HepG2 (cell line): ENCODE measurements around the gene NUP155. TPM values are rescaled to one million over a fixed set of nuclear protein-coding genes. Genes with fewer than 3 reads are reported as not detected.
"Not testable (repeated sequence)": the region's sequence is repeated elsewhere in the genome, so short reads cannot be mapped to it uniquely, and the experiment has no call there.

Experiments used
- ATAC-seq: fragments of 200-7000 bp; cut with Tn5 transposase; 3 replicates; pipeline ENCODE4 v1.9.1; 2020; ENCODE audit warnings: mild to moderate bottlenecking, moderate library complexity
- BruUV-seq: library from RNA; stranded (reverse); fragments of 400-500 nt; replicated peaks from 2 replicates; lab custom pipeline; 2021; lab: Mats Ljungman, UMichigan
- CTCF ChIA-PET: fragments of 300-600 bp; formaldehyde crosslinking; extraction: SDS; loops from one replicate; lab custom pipeline; 2021; ENCODE audit warnings: low total read pairs, inconsistent platforms, low intra/inter-chr PET ratio; lab: Yijun Ruan, JAX
- POLR2A ChIA-PET: fragments of 350-600 bp; sonication (Branson Sonifier 250); formaldehyde crosslinking; loops from one replicate; lab custom pipeline; 2020; ENCODE audit warnings: antibody characterized with exemption, inconsistent platforms; lab: Yijun Ruan, JAX
- DNase-seq: peaks from one replicate; pipeline ENCODE4 v3.0.0-alpha.2; 2015; ENCODE audit warnings: low spot score
- FAIRE-seq: peaks from 3 replicates; lab custom pipeline; 2011; peaks lifted over from hg19 to GRCh38; lab: Jason Lieb, UNC
- H2AFZ ChIP-seq: one replicate; pipeline ENCODE4 v1.6.1; 2011; ENCODE audit warnings: low read length, inconsistent platforms
- H3K27ac ChIP-seq: fragments of 300-600 bp; 3 replicates; pipeline ENCODE4 v1.8.0; 2011; ENCODE audit warnings: mixed run types, mild to moderate bottlenecking, mixed read lengths, low read length, inconsistent platforms; ENCODE audit not compliant: insufficient read depth; ENCODE audit errors: extremely low read length
- H3K27me3 ChIP-seq, 2 experiments: fragments of 200-600 bp in 1 of 2; 2 replicates in 1 of 2; 3 replicates in 1 of 2; pipeline versions ENCODE4 v1.6.0 to v1.8.0; 2011; ENCODE audit warnings: low read length in 2 of 2, mild to moderate bottlenecking in 2 of 2, moderate library complexity in 2 of 2, inconsistent platforms in 1 of 2; ENCODE audit not compliant: insufficient read depth in 2 of 2, control insufficient read depth in 1 of 2
- H3K36me3 ChIP-seq, 2 experiments: fragments of 200-600 bp in 1 of 2; replicated peaks in 1 of 2; 2 replicates in 1 of 2; 3 replicates in 1 of 2; pipeline versions ENCODE4 v1.5.1 to v1.8.0; 2011; ENCODE audit warnings: low read length in 2 of 2, inconsistent platforms in 1 of 2; ENCODE audit not compliant: insufficient read depth in 2 of 2, control insufficient read depth in 1 of 2
- H3K4me1 ChIP-seq: 2 replicates; pipeline ENCODE4 v1.5.1; 2012; ENCODE audit warnings: low read length, inconsistent platforms; ENCODE audit not compliant: insufficient read depth
- H3K4me2 ChIP-seq: 2 replicates; pipeline ENCODE4 v1.6.0; 2011; ENCODE audit warnings: low read depth, low read length, inconsistent platforms
- H3K4me3 ChIP-seq, 3 experiments: fragments of 200-600 bp in 1 of 3; sonication (generic), shearing (Covaris generic) in 1 of 3; replicated peaks in 1 of 3; 2 replicates each; pipeline ENCODE4 v1.5.1; 2011 to 2016; ENCODE audit warnings: low read length in 3 of 3, inconsistent platforms in 2 of 3, low read depth in 2 of 3, mild to moderate bottlenecking in 2 of 3, control low read depth in 1 of 3, mixed read lengths in 1 of 3; ENCODE audit not compliant: insufficient read depth in 1 of 3
- H3K79me2 ChIP-seq: one replicate; pipeline ENCODE4 v1.6.1; 2011; ENCODE audit warnings: low read length, inconsistent platforms; ENCODE audit not compliant: insufficient read depth
- H3K9ac ChIP-seq: 2 replicates; pipeline ENCODE4 v1.6.0; 2011; ENCODE audit warnings: mild to moderate bottlenecking, low read depth, low read length, inconsistent platforms; ENCODE audit not compliant: insufficient read depth
- H3K9me3 ChIP-seq: 2 replicates; pipeline ENCODE4 v1.5.1; 2012; ENCODE audit warnings: mild to moderate bottlenecking, low read length
- H4K20me1 ChIP-seq: 2 replicates; pipeline ENCODE4 v1.6.0; 2011; ENCODE audit warnings: inconsistent platforms, mild to moderate bottlenecking, low read length, moderate library complexity; ENCODE audit not compliant: insufficient read depth
- NFATC3 ChIP-seq: sonication (generic); formaldehyde crosslinking; IDR thresholded peaks from 2 replicates; pipeline ENCODE4 v1.5.1; 2020; ENCODE audit warnings: mild to moderate bottlenecking, missing genetic modification reagents
- PRDM15 ChIP-seq: sonication (generic); formaldehyde crosslinking; IDR thresholded peaks from 2 replicates; pipeline ENCODE4 v1.4.0; 2020; ENCODE audit warnings: missing genetic modification reagents
- SNAI1 ChIP-seq: sonication (generic); formaldehyde crosslinking; IDR thresholded peaks from 2 replicates; pipeline ENCODE4 v1.5.0; 2020; ENCODE audit warnings: mild to moderate bottlenecking, missing genetic modification reagents, borderline replicate concordance
- ZFP36L1 ChIP-seq: sonication (generic); formaldehyde crosslinking; IDR thresholded peaks from 2 replicates; pipeline ENCODE4 v1.8.0; 2022; ENCODE audit warnings: mild to moderate bottlenecking, missing genetic modification reagents, moderate library complexity
- ZNF619 ChIP-seq: sonication (generic); formaldehyde crosslinking; IDR thresholded peaks from 2 replicates; pipeline ENCODE4 v1.4.0; 2020; ENCODE audit warnings: mild to moderate bottlenecking, missing genetic modification reagents
- ZNF784 ChIP-seq: sonication (generic); formaldehyde crosslinking; IDR thresholded peaks from 2 replicates; pipeline ENCODE4 v1.5.1; 2020; ENCODE audit warnings: missing genetic modification reagents, mild to moderate bottlenecking, borderline replicate concordance
- WGBS: methylation state at CpG from one replicate; pipeline ENCODE4 v1.1.6; 2017; ENCODE audit warnings: low lambda C conversion rate; 5-methylcytosine and 5-hydroxymethylcytosine counted together
- in situ Hi-C: cut with HindIII; loops from 2 replicates; pipeline ENCODE4 v1.10.0; 2017; ENCODE audit warnings: low pct_unique_long_range_greater_than_20kb; ENCODE audit not compliant: extremely low pct_ligation_motif_present
- intact Hi-C: fragments of 100-400 bp; cut with micrococcal nuclease; formaldehyde crosslinking; loops from one replicate; pipeline ENCODE4 v1.10.0; 2022; ENCODE audit not compliant: unreplicated experiment
- polyA plus RNA-seq, 8 experiments: library from polyadenylated mRNA; depleted of rRNA in 3 of 8; stranded (reverse) in 7 of 8; unstranded in 1 of 8; fragments of >200 nt; fragmentation: Illumina TruSeq in 4 of 8; extraction: Trizol in 4 of 8; gene quantifications; 2 replicates each; pipeline versions ENCODE4 v1.2.1 to v1.2.3, GENCODE V29; 2011 to 2016; ENCODE audit warnings: low read depth in 4 of 8, missing spikeins in 1 of 8, mixed read lengths in 1 of 8; ENCODE audit not compliant: insufficient read depth in 1 of 8
- total RNA-seq, 5 experiments: library from RNA; depleted of rRNA; stranded (reverse); fragments of >200 nt; fragmentation: Illumina TruSeq; extraction: Trizol; gene quantifications; 2 replicates each; pipeline ENCODE4 v1.2.3, GENCODE V29; 2016; ENCODE audit warnings: low read depth in 1 of 5

The NUP155 gene
- total and polyA plus RNA-seq, 2 of the 13 experiments (the other 11 are each of a cell fraction or from before 2014, with no cell fraction given), result 13.0 to 57.4 TPM

GRCh38 chr5:37272511-37272910, 98.4 kb downstream of the NUP155 start:
- Histone ChIP-seq H3K27me3 (no peaks in the 10 kb centered on the region), H2AFZ (no peak overlapping the region), H3K4me2 (no peak overlapping the region), H3K4me1 (no peaks in the 10 kb centered on the region), H3K79me2 (no peaks in the 10 kb centered on the region), H4K20me1 (no peaks in the 10 kb centered on the region), H3K36me3 (no peaks in the 10 kb centered on the region), H3K4me3 (no peak overlapping the region), H3K9ac (no peak overlapping the region), H3K27ac (no peak overlapping the region), H3K9me3 (no peaks in the 10 kb centered on the region)
- DNase-seq, result no peak
- no peak for FAIRE-seq
- BruUV-seq, result no TSS peak
- intact Hi-C loops (no loop called here), in situ Hi-C loops (no loop called here)
- ChIA-PET CTCF (no interaction called here), POLR2A (no interaction called here)
- TF ChIP-seq ZFP36L1 (CRISPR knock-in tag), result no peak
- TF ChIP-seq ZNF784, result no peak
- TF ChIP-seq NFATC3 (CRISPR knock-in tag), result no peak
- no peak for TF ChIP-seq PRDM15 (CRISPR knock-in tag)
- TF ChIP-seq ZNF619 (CRISPR knock-in tag), result no peak
- TF ChIP-seq SNAI1 (CRISPR knock-in tag), result no peak
- no peak for ATAC-seq
- WGBS, result 0% methylated on average over 1 of the region's 1 CpG

GRCh38 chr5:37268100-37268499, 102.8 kb downstream of the NUP155 start:
- H3K27me3 ChIP-seq, H3K27ac ChIP-seq, H3K36me3 ChIP-seq, intact Hi-C loops, CTCF ChIA-PET, H4K20me1 ChIP-seq, POLR2A ChIA-PET, H3K9me3 ChIP-seq, H3K4me3 ChIP-seq, H3K79me2 ChIP-seq, DNase-seq, ATAC-seq, FAIRE-seq, H3K4me2 ChIP-seq, H2AFZ ChIP-seq, H3K4me1 ChIP-seq, in situ Hi-C loops, BruUV-seq, H3K9ac ChIP-seq: not testable (repeated sequence)
